K562 (cell line): ENCODE results near the gene PSMA2. TPM values are rescaled to one million over a fixed set of nuclear protein-coding genes. Genes with fewer than 3 reads are reported as not detected.

Experiments
- CHCHD3 ChIP-seq: fragments of 250-450 bp; sonication (Bioruptor Pico); IDR thresholded peaks from 2 replicates; pipeline ENCODE4 v2.1.2; 2022; ENCODE audit warnings: mild to moderate bottlenecking
- FOXP4 ChIP-seq: sonication (generic); formaldehyde crosslinking; IDR thresholded peaks from 2 replicates; pipeline ENCODE4 v1.8.0; 2022; ENCODE audit warnings: mild to moderate bottlenecking, missing genetic modification reagents, borderline replicate concordance
- HMGN3 ChIP-seq: IDR thresholded peaks from 2 replicates; pipeline ENCODE4 v1.6.1; 2011; ENCODE audit warnings: borderline replicate concordance, low read depth, mild to moderate bottlenecking, mixed read lengths, low read length; ENCODE audit not compliant: insufficient read length; ENCODE audit errors: extremely low read depth
- LCOR ChIP-seq: sonication (generic); formaldehyde crosslinking; IDR thresholded peaks from 2 replicates; pipeline ENCODE4 v1.8.0; 2022; ENCODE audit warnings: mild to moderate bottlenecking, missing genetic modification reagents
- MEF2D ChIP-seq: conservative IDR thresholded peaks from 2 replicates; pipeline ENCODE4 v1.6.1; 2016; ENCODE audit warnings: low read depth, missing genetic modification characterization, missing compliant biosample characterization
- NRF1 ChIP-seq, 2 experiments: fragments of 450-650 bp; IDR thresholded peaks in 1 of 2; conservative IDR thresholded peaks in 1 of 2; 2 replicates each; pipeline ENCODE4 v1.6.1; 2014; ENCODE audit warnings: mild to moderate bottlenecking in 2 of 2
- RB1 ChIP-seq: fragments of 450-650 bp; IDR thresholded peaks from 2 replicates; pipeline ENCODE4 v1.6.1; 2017; ENCODE audit warnings: low read depth, mild to moderate bottlenecking
- ZBTB8A ChIP-seq: fragments of 450-650 bp; IDR thresholded peaks from 2 replicates; pipeline ENCODE4 v1.6.1; 2018; ENCODE audit warnings: mild to moderate bottlenecking, moderate library complexity; ENCODE audit not compliant: partially characterized antibody
- ZNF384 ChIP-seq: IDR thresholded peaks from 2 replicates; pipeline ENCODE4 v1.6.1; 2012; ENCODE audit warnings: low read depth, low read length, improper control_type of control experiment
- polyA plus RNA-seq, 8 experiments: library from polyadenylated mRNA; depleted of rRNA in 4 of 8; stranded (reverse) in 5 of 8; unstranded in 3 of 8; fragments of >200 nt; fragmentation: Nextera tagmentation in 2 of 8; fragmentation: Illumina TruSeq in 1 of 8; extraction: Ambion mirVana in 2 of 8; extraction: Trizol in 1 of 8; gene quantifications; 2 replicates each; pipeline versions ENCODE4 v1.2.1 to v1.2.3, GENCODE V29; 2011 to 2014; ENCODE audit warnings: inconsistent platforms in 1 of 8, missing spikeins in 1 of 8
- total RNA-seq, 7 experiments: library from RNA; depleted of rRNA in 6 of 7; stranded (reverse); fragments of >200 nt in 6 of 7; fragmentation: Illumina TruSeq in 2 of 7; extraction: Trizol in 2 of 7; gene quantifications; 2 replicates each; pipeline versions ENCODE4 v1.2.1 to v1.2.3, GENCODE V29; 2011 to 2021; ENCODE audit warnings: low replicate concordance in 1 of 7
- TF ChIP-seq, protein P1 (sequence below): conservative IDR thresholded peaks from 2 replicates; pipeline ENCODE4 v1.6.1; 2011; ENCODE audit warnings: low read depth, mild to moderate bottlenecking, low read length; ENCODE audit not compliant: control insufficient read depth
- TF ChIP-seq, protein P2 (sequence below), 2 experiments: fragments of 450-650 bp; formaldehyde crosslinking in 1 of 2; IDR thresholded peaks; 2 replicates each; pipeline versions ENCODE4 v1.4.0 to v1.6.1; 2014 to 2020; ENCODE audit warnings: mild to moderate bottlenecking in 2 of 2, borderline replicate concordance in 1 of 2, low read depth in 1 of 2
- TF ChIP-seq, protein P3 (sequence below): sonication (generic); formaldehyde crosslinking; IDR thresholded peaks from 2 replicates; pipeline ENCODE4 v1.8.1; 2023; ENCODE audit warnings: mild to moderate bottlenecking, missing genetic modification reagents, moderate library complexity

Gene PSMA2
- total and polyA plus RNA-seq, 9 of the 15 experiments (the other 6 are each of a cell fraction or from before 2014, with no cell fraction given) = 91.7 to 1,070 (median 213) TPM

DNA sequence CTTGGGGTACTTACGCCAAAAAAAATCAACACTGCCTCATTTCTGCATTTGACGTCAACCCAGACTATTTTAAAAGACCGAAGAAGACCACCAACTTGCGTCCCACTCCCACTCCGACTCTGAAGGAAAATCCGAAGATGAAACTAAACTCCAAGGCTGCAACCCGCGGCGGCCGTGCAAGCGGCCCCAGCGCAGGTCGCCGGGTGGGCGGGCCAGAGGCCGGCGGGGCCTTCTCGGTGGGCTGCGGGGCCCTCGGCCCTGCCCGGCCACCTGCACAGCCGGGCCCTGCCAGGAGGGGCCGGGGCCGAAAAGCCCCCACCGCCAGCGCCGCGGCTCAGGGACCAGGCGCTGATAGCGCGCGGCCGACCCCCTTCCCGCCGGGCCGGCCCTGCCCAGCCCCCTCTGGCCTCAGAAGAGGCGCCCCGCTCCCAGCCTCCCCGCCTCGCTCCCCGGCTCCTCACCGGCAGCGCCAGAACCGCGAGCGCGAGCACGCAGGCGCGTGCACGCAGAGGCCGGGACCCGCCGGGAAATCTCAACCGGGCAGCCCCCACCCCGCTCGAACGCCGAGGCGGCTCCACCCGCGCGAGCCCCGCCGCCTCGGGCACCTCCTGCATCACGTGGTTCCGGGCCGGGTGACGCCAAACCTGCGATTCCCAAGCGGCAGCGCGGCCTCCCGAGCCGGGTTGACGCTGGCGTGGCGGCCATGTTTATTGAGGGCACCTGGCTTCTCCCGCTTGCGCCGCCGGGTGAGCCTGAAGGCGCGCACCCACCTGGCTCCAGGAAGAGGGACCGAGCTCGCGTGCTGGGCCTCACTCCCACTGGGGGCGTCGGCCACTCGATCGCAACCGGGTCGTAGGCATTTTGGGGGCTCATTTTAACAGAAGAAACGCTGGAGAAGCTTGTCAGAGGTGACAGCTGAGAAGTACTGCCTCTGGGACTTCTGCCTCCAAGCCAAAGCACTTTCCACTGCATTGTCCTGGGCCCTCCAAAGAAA, 20.2 kb downstream of the PSMA2 start, which contains the start of gene C7orf25 (continued):
- peak; percentile 44; the same call in 1 of the 2 replicates for TF ChIP-seq FOXP4 (CRISPR knock-in tag)
- TF ChIP-seq, protein P1, sequence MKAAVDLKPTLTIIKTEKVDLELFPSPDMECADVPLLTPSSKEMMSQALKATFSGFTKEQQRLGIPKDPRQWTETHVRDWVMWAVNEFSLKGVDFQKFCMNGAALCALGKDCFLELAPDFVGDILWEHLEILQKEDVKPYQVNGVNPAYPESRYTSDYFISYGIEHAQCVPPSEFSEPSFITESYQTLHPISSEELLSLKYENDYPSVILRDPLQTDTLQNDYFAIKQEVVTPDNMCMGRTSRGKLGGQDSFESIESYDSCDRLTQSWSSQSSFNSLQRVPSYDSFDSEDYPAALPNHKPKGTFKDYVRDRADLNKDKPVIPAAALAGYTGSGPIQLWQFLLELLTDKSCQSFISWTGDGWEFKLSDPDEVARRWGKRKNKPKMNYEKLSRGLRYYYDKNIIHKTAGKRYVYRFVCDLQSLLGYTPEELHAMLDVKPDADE = peak; percentile 95
- peak; percentile 88 to 90 for TF ChIP-seq NRF1 (conservative IDR thresholded peaks at IDR 0.05 in 1 of 2, IDR thresholded peaks at IDR 0.05 in 1 of 2)
- peak; percentile 93 for TF ChIP-seq RB1
- TF ChIP-seq HMGN3 = peak; percentile 75
- TF ChIP-seq, protein P2, sequence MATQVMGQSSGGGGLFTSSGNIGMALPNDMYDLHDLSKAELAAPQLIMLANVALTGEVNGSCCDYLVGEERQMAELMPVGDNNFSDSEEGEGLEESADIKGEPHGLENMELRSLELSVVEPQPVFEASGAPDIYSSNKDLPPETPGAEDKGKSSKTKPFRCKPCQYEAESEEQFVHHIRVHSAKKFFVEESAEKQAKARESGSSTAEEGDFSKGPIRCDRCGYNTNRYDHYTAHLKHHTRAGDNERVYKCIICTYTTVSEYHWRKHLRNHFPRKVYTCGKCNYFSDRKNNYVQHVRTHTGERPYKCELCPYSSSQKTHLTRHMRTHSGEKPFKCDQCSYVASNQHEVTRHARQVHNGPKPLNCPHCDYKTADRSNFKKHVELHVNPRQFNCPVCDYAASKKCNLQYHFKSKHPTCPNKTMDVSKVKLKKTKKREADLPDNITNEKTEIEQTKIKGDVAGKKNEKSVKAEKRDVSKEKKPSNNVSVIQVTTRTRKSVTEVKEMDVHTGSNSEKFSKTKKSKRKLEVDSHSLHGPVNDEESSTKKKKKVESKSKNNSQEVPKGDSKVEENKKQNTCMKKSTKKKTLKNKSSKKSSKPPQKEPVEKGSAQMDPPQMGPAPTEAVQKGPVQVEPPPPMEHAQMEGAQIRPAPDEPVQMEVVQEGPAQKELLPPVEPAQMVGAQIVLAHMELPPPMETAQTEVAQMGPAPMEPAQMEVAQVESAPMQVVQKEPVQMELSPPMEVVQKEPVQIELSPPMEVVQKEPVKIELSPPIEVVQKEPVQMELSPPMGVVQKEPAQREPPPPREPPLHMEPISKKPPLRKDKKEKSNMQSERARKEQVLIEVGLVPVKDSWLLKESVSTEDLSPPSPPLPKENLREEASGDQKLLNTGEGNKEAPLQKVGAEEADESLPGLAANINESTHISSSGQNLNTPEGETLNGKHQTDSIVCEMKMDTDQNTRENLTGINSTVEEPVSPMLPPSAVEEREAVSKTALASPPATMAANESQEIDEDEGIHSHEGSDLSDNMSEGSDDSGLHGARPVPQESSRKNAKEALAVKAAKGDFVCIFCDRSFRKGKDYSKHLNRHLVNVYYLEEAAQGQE (IDR thresholded peaks at IDR 0.05; ENCODE audit: borderline replicate concordance) = peak; percentile 92
- TF ChIP-seq, protein P2 (CRISPR knock-in tag; IDR thresholded peaks at IDR 0.05; ENCODE audit: low read depth) = 0 out of 2 replicates have a peak, but pooled peaks have one; percentile 4
- no peak for TF ChIP-seq ZNF384
- TF ChIP-seq MEF2D (tag) = no peak
- TF ChIP-seq, protein P3, sequence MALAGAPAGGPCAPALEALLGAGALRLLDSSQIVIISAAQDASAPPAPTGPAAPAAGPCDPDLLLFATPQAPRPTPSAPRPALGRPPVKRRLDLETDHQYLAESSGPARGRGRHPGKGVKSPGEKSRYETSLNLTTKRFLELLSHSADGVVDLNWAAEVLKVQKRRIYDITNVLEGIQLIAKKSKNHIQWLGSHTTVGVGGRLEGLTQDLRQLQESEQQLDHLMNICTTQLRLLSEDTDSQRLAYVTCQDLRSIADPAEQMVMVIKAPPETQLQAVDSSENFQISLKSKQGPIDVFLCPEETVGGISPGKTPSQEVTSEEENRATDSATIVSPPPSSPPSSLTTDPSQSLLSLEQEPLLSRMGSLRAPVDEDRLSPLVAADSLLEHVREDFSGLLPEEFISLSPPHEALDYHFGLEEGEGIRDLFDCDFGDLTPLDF = peak; percentile 86
- TF ChIP-seq LCOR (CRISPR knock-in tag) = peak; percentile 60; the same call in 1 of the 2 replicates
- no peak for TF ChIP-seq ZBTB8A
- TF ChIP-seq CHCHD3 = no peak
